Pulmonary artery endothelial cell (primary cell): ENCODE measurements around the gene PRKN. TPM values are rescaled to one million over a fixed set of nuclear protein-coding genes. Genes with fewer than 3 reads are reported as not detected.

Source experiments
- DNase-seq: peaks from one replicate; pipeline ENCODE4 v3.0.0-alpha.2; 2011; ENCODE audit warnings: low read depth, low spot score
- total RNA-seq: library from RNA; depleted of rRNA; stranded (reverse); fragments of >200 nt; gene quantifications from 2 replicates; pipeline ENCODE4 v1.2.3, GENCODE V29; 2014

The PRKN gene
- total RNA-seq, 1 donor from 2014 or later, result 0.59 TPM

- DNase-seq, result no peak
Measured at GRCh38 chr6:161568885-161569456, 1158.6 kb downstream of the PRKN start.

GRCh38 chr6:161564952-161565351 is 1162.6 kb downstream of the PRKN start:
- no peak for DNase-seq

GRCh38 chr6:161561908-161562307 is 1165.7 kb downstream of the PRKN start:
- no peak for DNase-seq

- DNase-seq, result no peak
Measured at GRCh38 chr6:161557333-161558107, 1170.0 kb downstream of the PRKN start.

- no peak for DNase-seq
Measured at GRCh38 chr6:161554883-161555282, 1172.7 kb downstream of the PRKN start.

- no peak for DNase-seq
Measured at GRCh38 chr6:161549977-161550655, 1177.5 kb downstream of the PRKN start.

GRCh38 chr6:161548713-161549296 is 1178.8 kb downstream of the PRKN start:
- no peak for DNase-seq

- no peak for DNase-seq
Measured at GRCh38 chr6:161547617-161548016, 1179.9 kb downstream of the PRKN start.

- DNase-seq, result no peak
Measured at GRCh38 chr6:161546632-161547031, 1180.9 kb downstream of the PRKN start.

GRCh38 chr6:161545741-161546140 is 1181.8 kb downstream of the PRKN start:
- DNase-seq, result no peak

- no peak for DNase-seq
Measured at GRCh38 chr6:161544801-161545480, 1182.6 kb downstream of the PRKN start.

- no peak for DNase-seq
Measured at GRCh38 chr6:161543684-161544309, 1183.8 kb downstream of the PRKN start.

- no peak for DNase-seq
Measured at GRCh38 chr6:161542346-161542980, 1185.1 kb downstream of the PRKN start.

GRCh38 chr6:161540532-161540931 is 1187.0 kb downstream of the PRKN start:
- no peak for DNase-seq

- no peak for DNase-seq
Measured at GRCh38 chr6:161536224-161536630, 1191.3 kb downstream of the PRKN start.

GRCh38 chr6:161534264-161534873 is 1193.2 kb downstream of the PRKN start:
- DNase-seq, result no peak

GRCh38 chr6:161533266-161533665 is 1194.3 kb downstream of the PRKN start:
- no peak for DNase-seq

GRCh38 chr6:161532536-161532935 is 1195.0 kb downstream of the PRKN start:
- no peak for DNase-seq

GRCh38 chr6:161526794-161527193 is 1200.8 kb downstream of the PRKN start:
- no peak for DNase-seq

GRCh38 chr6:161523362-161523761 is 1204.2 kb downstream of the PRKN start:
- no peak for DNase-seq
